ENCODE data around the gene UTY. TPM values are rescaled to one million over a fixed set of nuclear protein-coding genes. Genes with fewer than 3 reads are reported as not detected.

Gene UTY
- polyA plus RNA-seq, 6 donors from 2014 or later: 20.5 TPM; not detected in 5

DNA sequence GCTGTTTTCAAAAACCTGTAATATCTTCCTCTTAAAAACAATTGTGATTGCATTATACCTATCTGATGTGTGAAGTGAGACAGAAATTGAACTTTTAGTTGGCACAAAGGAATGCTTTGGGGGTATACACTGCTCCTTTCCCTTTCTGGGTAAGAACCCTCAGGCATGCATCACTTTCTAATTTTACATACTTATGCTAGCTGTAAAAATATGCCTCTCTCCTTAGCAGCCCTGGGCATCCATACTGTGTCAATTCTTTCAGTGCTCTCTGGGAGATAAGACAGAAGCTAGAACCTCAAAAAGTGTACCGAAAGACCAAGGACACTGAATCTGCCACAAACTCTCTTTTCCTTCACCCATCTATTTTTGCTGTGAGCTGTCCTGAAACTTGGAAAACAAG is 246.7 kb downstream of the UTY start:
- H3K27ac Mint-ChIP-seq: no peak overlapping the region
- DNase-seq (no peak), ATAC-seq (ENCODE audit: low read depth in 2 of 2) (no peak)
- H3K9me3 Mint-ChIP-seq: peaks cover 0 to 2% (median 0%) of the 10 kb centered on the region in 7 donors
- no peaks in the 10 kb centered on the region for H3K36me3 Mint-ChIP-seq
- no peaks in the 10 kb centered on the region for H3K27me3 Mint-ChIP-seq
- H3K4me3 Mint-ChIP-seq: no peak overlapping the region
- H3K4me1 Mint-ChIP-seq: no peaks in the 10 kb centered on the region

DNA sequence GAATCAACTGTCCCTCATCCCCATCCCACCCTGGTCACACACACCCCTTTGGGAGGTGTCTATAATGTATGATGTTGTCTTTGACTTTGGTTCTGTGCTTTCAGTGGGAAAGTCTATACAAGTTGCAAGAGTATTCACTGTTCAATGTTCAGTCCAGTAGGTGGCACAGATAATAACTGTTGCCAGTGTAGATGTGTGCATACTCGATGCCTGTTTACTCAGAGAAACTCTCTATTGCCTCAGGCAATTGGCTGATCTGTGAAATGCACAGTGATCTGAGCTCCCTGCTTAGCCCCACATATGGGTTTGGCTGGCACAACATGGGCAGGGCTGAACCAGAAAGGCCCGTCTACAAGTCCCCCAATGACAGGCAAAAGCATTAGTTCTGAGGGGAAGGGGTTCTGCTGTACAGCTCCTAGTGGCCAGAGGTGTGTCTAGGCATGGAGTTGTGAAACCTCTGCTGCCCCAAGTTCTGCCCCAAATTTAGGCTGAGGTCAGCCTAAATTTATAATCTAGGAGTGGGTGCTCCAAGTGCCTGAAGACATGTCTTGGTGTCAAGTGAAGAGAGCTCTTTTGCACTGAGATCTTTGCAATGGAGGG is 252.4 kb downstream of the UTY start:
- Mint-ChIP-seq H3K27me3 (no peaks in the 10 kb centered on the region), H3K4me1 (no peaks in the 10 kb centered on the region), H3K9me3 (peaks cover 0 to 2% (median 0%) of the 10 kb centered on the region in 7 donors), H3K36me3 (no peaks in the 10 kb centered on the region), H3K4me3 (no peak overlapping the region), H3K27ac (no peak overlapping the region)
- no peak for ATAC-seq (ENCODE audit: low read depth in 2 of 2)
- no peak for DNase-seq

DNA sequence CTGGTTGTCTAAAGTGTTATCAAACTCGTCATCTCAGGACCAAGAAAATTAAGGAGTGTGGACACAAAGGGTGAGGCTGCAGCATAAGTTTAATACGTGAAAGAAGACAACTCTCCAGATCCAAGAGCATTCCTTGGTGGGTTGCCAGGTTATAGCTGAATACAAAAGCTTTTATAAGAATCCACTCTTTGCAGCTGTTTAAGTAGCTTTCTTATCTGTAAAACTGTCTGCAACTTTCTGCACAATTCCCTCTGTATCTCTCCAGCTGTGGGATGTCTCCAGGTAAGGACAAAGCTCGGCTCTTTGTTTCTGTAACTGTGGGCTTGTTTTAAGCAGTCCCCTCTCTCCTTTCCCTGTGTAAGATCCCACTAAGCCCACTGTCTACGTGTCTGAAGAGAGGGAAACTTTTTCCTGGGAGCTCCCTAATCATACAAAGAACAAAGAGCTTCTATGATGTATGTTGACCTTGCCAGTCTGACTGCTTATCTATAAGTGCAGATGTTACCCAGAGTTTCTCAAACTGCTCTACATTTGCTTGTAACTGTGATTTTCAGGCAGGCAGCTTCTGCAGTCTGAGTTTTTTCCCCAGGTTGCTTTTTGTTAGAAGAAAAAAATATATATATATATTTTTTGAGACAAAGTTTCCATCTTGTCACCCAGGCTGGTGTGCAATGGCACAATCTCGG is 268.7 kb downstream of the UTY start:
- Mint-ChIP-seq H3K36me3 (no peaks in the 10 kb centered on the region), H3K27ac (no peak overlapping the region), H3K9me3 (peaks cover 0 to 4% (median 0%) of the 10 kb centered on the region in 7 donors), H3K4me1 (peaks cover 0 to 5% (median 0%) of the 10 kb centered on the region in 3 donors), H3K4me3 (no peak overlapping the region), H3K27me3 (no peaks in the 10 kb centered on the region)
- no peak for DNase-seq
- ATAC-seq (ENCODE audit: low read depth in 2 of 2): no peak

DNA sequence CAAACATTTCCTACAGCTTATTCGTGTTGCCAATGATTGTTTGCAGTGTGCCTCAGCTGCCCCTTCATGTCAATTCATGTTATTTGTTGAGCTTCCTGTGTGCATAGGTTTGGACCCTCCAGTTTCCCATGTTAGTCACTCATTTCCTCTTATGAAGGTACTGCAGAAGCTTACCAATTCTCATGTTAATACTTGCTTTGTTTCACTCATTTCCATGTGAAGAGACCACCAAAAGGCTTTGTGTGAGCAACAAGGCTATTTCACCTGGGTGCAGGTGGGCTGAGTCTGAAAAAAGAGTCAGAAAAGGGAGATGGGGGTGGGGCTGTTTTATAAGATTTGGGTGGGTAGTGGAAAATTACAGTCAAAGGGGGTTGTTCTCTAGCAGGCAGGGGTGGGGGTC is 274.6 kb downstream of the UTY start:
- Mint-ChIP-seq H3K27ac (no peak overlapping the region), H3K4me1 (peaks cover 0 to 5% (median 0%) of the 10 kb centered on the region in 3 donors), H3K9me3 (peaks cover 0 to 4% (median 0%) of the 10 kb centered on the region in 7 donors), H3K36me3 (no peaks in the 10 kb centered on the region), H3K27me3 (no peaks in the 10 kb centered on the region), H3K4me3 (no peak overlapping the region)
- no peak for DNase-seq
- no peak for ATAC-seq (ENCODE audit: low read depth in 2 of 2)

Other genes with a start within 250 kb of the UTY start
- 1 to 10 TPM in 1 of 6 donors, not detected in 5; 3.7 TPM for gene TMSB4Y, start 223.9 kb upstream of the UTY start, polyA plus RNA-seq (ENCODE audit: low read depth in 6 of 6)

Data from naive B cell (primary cell).